BLaER1 treated with 17β-estradiol and CSF1 and Interleukin-3, amounts not matched to agents 10 nM and 100 nM (cell line): ENCODE data around the gene ADAT3.

Experiments used
- H3K27ac ChIP-seq, 11 experiments: shearing (Covaris generic); formaldehyde crosslinking; 2 replicates each; pipeline ENCODE4 v1.8.1; 2022
- H3K27me3 ChIP-seq, 11 experiments: shearing (Covaris generic); formaldehyde crosslinking; 2 replicates each; pipeline ENCODE4 v1.8.1; 2022
- H3K36me3 ChIP-seq, 11 experiments: shearing (Covaris generic); formaldehyde crosslinking; 2 replicates each; pipeline ENCODE4 v1.8.1; 2022
- H3K4me1 ChIP-seq, 10 experiments: shearing (Covaris generic); formaldehyde crosslinking; 2 replicates each; pipeline ENCODE4 v1.8.1; 2022
- H3K4me2 ChIP-seq, 11 experiments: shearing (Covaris generic); formaldehyde crosslinking; 2 replicates each; pipeline ENCODE4 v1.8.1; 2022
- H3K4me3 ChIP-seq, 10 experiments: shearing (Covaris generic); formaldehyde crosslinking; 2 replicates each; pipeline ENCODE4 v1.8.1; 2022
- H3K9ac ChIP-seq, 11 experiments: shearing (Covaris generic); formaldehyde crosslinking; 2 replicates each; pipeline ENCODE4 v1.8.1; 2022
- H3K9me3 ChIP-seq, 11 experiments: shearing (Covaris generic); formaldehyde crosslinking; replicated peaks in 1 of 11; 2 replicates each; pipeline ENCODE4 v1.8.1; 2022
- H4K20me1 ChIP-seq, 11 experiments: shearing (Covaris generic); formaldehyde crosslinking; 2 replicates each; pipeline ENCODE4 v1.8.1; 2022
- Cebpa-rat ChIP-seq, 11 experiments: shearing (Covaris generic); IDR thresholded peaks; 2 replicates each; pipeline ENCODE4 v1.8.1; 2022

ADAT3 gene

GRCh38 chr19:1933942-1934341, 28.7 kb downstream of the ADAT3 start:
- H3K27ac ChIP-seq: no peak overlapping the region
- no peak overlapping the region for H3K9ac ChIP-seq
- peaks cover 0 to 6% (median 0%) of the 10 kb centered on the region in 11 experiments; a peak in 2 of 22 replicates for H4K20me1 ChIP-seq
- peaks cover 18 to 48% (median 38%) of the 10 kb centered on the region in 10 experiments for H3K4me1 ChIP-seq
- no peak for TF ChIP-seq Cebpa-rat (IDR thresholded peaks at IDR 0.05)
- H3K9me3 ChIP-seq: peaks cover 14 to 33% (median 26%) of the 10 kb centered on the region in 11 experiments; a peak in 21 of 22 replicates
- peak overlapping the region in 9 of 11 experiments; percentile 35 to 76 (median 48); a peak in 14 of 22 replicates for H3K4me2 ChIP-seq
- no peak overlapping the region for H3K4me3 ChIP-seq
- peaks cover 0 to 4% (median 3%) of the 10 kb centered on the region in 11 experiments; a peak in 21 of 22 replicates for H3K27me3 ChIP-seq
- no peaks in the 10 kb centered on the region for H3K36me3 ChIP-seq

GRCh38 chr19:1935484-1936208, 30.4 kb downstream of the ADAT3 start:
- H3K9ac ChIP-seq: no peak overlapping the region
- H3K36me3 ChIP-seq: no peaks in the 10 kb centered on the region
- H3K9me3 ChIP-seq: peaks cover 14 to 33% (median 26%) of the 10 kb centered on the region in 11 experiments; a peak in 21 of 22 replicates
- TF ChIP-seq Cebpa-rat (IDR thresholded peaks at IDR 0.05): no peak
- H3K4me1 ChIP-seq: peaks cover 20 to 45% (median 37%) of the 10 kb centered on the region in 10 experiments
- H3K27ac ChIP-seq: 0 out of 22 replicates have a peak overlapping the region, but pooled peaks of 1 of the 11 experiments have one; percentile 5
- no peaks in the 10 kb centered on the region for H4K20me1 ChIP-seq
- peak overlapping the region in 2 of 11 experiments; percentile 3 to 17; a peak in 1 of 22 replicates for H3K4me2 ChIP-seq
- no peak overlapping the region for H3K4me3 ChIP-seq
- no peaks in the 10 kb centered on the region for H3K27me3 ChIP-seq

GRCh38 chr19:1936430-1936829, 31.2 kb downstream of the ADAT3 start:
- Histone ChIP-seq H4K20me1 (no peaks in the 10 kb centered on the region), H3K4me2 (no peak overlapping the region), H3K4me3 (no peak overlapping the region), H3K4me1 (peaks cover 20 to 45% (median 37%) of the 10 kb centered on the region in 10 experiments), H3K9ac (no peak overlapping the region), H3K9me3 (peaks cover 13 to 29% (median 24%) of the 10 kb centered on the region in 11 experiments; a peak in 21 of 22 replicates), H3K36me3 (no peaks in the 10 kb centered on the region), H3K27me3 (no peaks in the 10 kb centered on the region), H3K27ac (no peak overlapping the region)
- TF ChIP-seq Cebpa-rat (IDR thresholded peaks at IDR 0.05): no peak

GRCh38 chr19:1936916-1937610, 31.9 kb downstream of the ADAT3 start:
- peaks cover 20 to 45% (median 37%) of the 10 kb centered on the region in 10 experiments for H3K4me1 ChIP-seq
- H3K4me2 ChIP-seq: no peak overlapping the region
- peak overlapping the region in 2 of 11 experiments; percentile 10 to 25; a peak in 1 of 22 replicates for H3K27ac ChIP-seq
- no peaks in the 10 kb centered on the region for H3K27me3 ChIP-seq
- H3K9me3 ChIP-seq: peaks cover 6 to 22% (median 17%) of the 10 kb centered on the region in 11 experiments; a peak in 21 of 22 replicates
- no peaks in the 10 kb centered on the region for H3K36me3 ChIP-seq
- H3K9ac ChIP-seq: no peak overlapping the region
- no peak overlapping the region for H3K4me3 ChIP-seq
- peaks cover 0 to 4% (median 1%) of the 10 kb centered on the region in 11 experiments; a peak in 10 of 22 replicates for H4K20me1 ChIP-seq
- TF ChIP-seq Cebpa-rat (IDR thresholded peaks at IDR 0.05): no peak

GRCh38 chr19:1938071-1938470, 32.9 kb downstream of the ADAT3 start:
- TF ChIP-seq Cebpa-rat (IDR thresholded peaks at IDR 0.05): no peak
- no peak overlapping the region for H3K9ac ChIP-seq
- H3K9me3 ChIP-seq: peaks cover 0 to 15% (median 11%) of the 10 kb centered on the region in 11 experiments; a peak in 16 of 22 replicates
- no peaks in the 10 kb centered on the region for H3K27me3 ChIP-seq
- H3K36me3 ChIP-seq: no peaks in the 10 kb centered on the region
- H3K27ac ChIP-seq: no peak overlapping the region; a peak in 1 of 22 replicates
- H3K4me3 ChIP-seq: no peak overlapping the region
- H3K4me2 ChIP-seq: no peak overlapping the region
- peaks cover 4 to 14% (median 11%) of the 10 kb centered on the region in 11 experiments; a peak in 21 of 22 replicates for H4K20me1 ChIP-seq
- H3K4me1 ChIP-seq: peaks cover 22 to 44% (median 38%) of the 10 kb centered on the region in 10 experiments

GRCh38 chr19:1941146-1942077, 36.2 kb downstream of the ADAT3 start, which contains the start of gene CSNK1G2:
Gene CSNK1G2 (plus strand): TSS chr19:1941172. CDS start chr19:1969773, 28,601 bp downstream.
- peak within 1 kb of the TSS; percentile 89 to 97 (median 94) for H3K9ac ChIP-seq
- TF ChIP-seq Cebpa-rat (IDR thresholded peaks at IDR 0.05): no peak
- peaks cover 39 to 58% (median 52%) of the 10 kb centered on the region in 10 experiments for H3K4me1 ChIP-seq
- peak within 1 kb of the TSS; percentile 89 to 97 (median 94) for H3K27ac ChIP-seq
- H3K36me3 ChIP-seq: no peaks in the 10 kb centered on the region
- H3K4me2 ChIP-seq: peak within 1 kb of the TSS; percentile 94 to 100 (median 98)
- no peaks in the 10 kb centered on the region for H3K9me3 ChIP-seq
- peak within 1 kb of the TSS; percentile 68 to 87 (median 75) for H3K4me3 ChIP-seq
- H3K27me3 ChIP-seq: no peaks in the 10 kb centered on the region
- peaks cover 36 to 47% (median 44%) of the 10 kb centered on the region in 11 experiments for H4K20me1 ChIP-seq

GRCh38 chr19:1942078-1942933, 37.1 kb downstream of the ADAT3 start:
- H3K4me2 ChIP-seq: peak overlapping the region; percentile 94 to 100 (median 98)
- H3K9me3 ChIP-seq: peaks cover 0 to 6% (median 1%) of the 10 kb centered on the region in 11 experiments; a peak in 9 of 22 replicates
- H4K20me1 ChIP-seq: peaks cover 44 to 56% (median 52%) of the 10 kb centered on the region in 11 experiments
- H3K9ac ChIP-seq: peak overlapping the region; percentile 89 to 97 (median 94)
- peaks cover 42 to 62% (median 55%) of the 10 kb centered on the region in 10 experiments for H3K4me1 ChIP-seq
- peaks cover 4 to 7% (median 6%) of the 10 kb centered on the region in 11 experiments; a peak in 19 of 22 replicates for H3K36me3 ChIP-seq
- peak in 2 of 11 experiments; percentile 12 to 55; a peak in 1 of 22 replicates for TF ChIP-seq Cebpa-rat (IDR thresholded peaks at IDR 0.05)
- H3K27ac ChIP-seq: peak overlapping the region; percentile 89 to 97 (median 94)
- H3K27me3 ChIP-seq: no peaks in the 10 kb centered on the region
- peak overlapping the region; percentile 68 to 87 (median 75) for H3K4me3 ChIP-seq
